GM18861 (cell line): ENCODE data around the gene DCST1.
A peak's percentile ranks its signal among the peaks of the same experiment; 100 is the strongest.
"Not testable (repeated sequence)": the region's sequence is repeated elsewhere in the genome, so short reads cannot be mapped to it uniquely, and the experiment has no call there.

Experiments
- ATAC-seq: cut with Tn5 transposase; IDR thresholded peaks from one replicate; pipeline ENCODE4 v1.9.1; 2021; ENCODE audit not compliant: unreplicated experiment

Gene DCST1

GRCh38 chr1:155033524-155033923, at the start of gene DCST1, which contains the start of gene DCST2:
Gene DCST1, plus strand, starts transcription at chr1:155033824. Its CDS starts 213 bp downstream, at chr1:155034037.
Gene DCST2, minus strand, starts transcription at chr1:155033781. Its CDS starts 80 bp downstream, at chr1:155033701.
- ATAC-seq, result no peak

- not testable (repeated sequence) for ATAC-seq
Measured at GRCh38 chr1:154986736-154987135, 46.9 kb upstream of the DCST1 start.

- no peak for ATAC-seq
Measured at GRCh38 chr1:154987326-154987725, 46.3 kb upstream of the DCST1 start.

GRCh38 chr1:154988058-154988954, 45.3 kb upstream of the DCST1 start:
- no peak for ATAC-seq

GRCh38 chr1:154989195-154989860, 44.3 kb upstream of the DCST1 start:
- ATAC-seq, result no peak

- ATAC-seq, result no peak
Measured at GRCh38 chr1:154990276-154990675, 43.3 kb upstream of the DCST1 start.

GRCh38 chr1:154992721-154993571, 40.7 kb upstream of the DCST1 start:
- no peak for ATAC-seq

- no peak for ATAC-seq
Measured at GRCh38 chr1:154993572-154994268, 39.9 kb upstream of the DCST1 start, which contains the start of gene LENEP. Gene LENEP, plus strand, starts transcription at chr1:154993586. Its CDS starts 22 bp downstream, at chr1:154993608.

- no peak for ATAC-seq
Measured at GRCh38 chr1:154994269-154994587, 39.4 kb upstream of the DCST1 start.

GRCh38 chr1:154994591-154994990, 39.0 kb upstream of the DCST1 start:
- no peak for ATAC-seq

- ATAC-seq, result not testable (repeated sequence)
Measured at GRCh38 chr1:154995301-154995983, 38.2 kb upstream of the DCST1 start.

- ATAC-seq, result no peak
Measured at GRCh38 chr1:154996966-154997701, 36.5 kb upstream of the DCST1 start.

GRCh38 chr1:154998201-154998780, 35.3 kb upstream of the DCST1 start:
- ATAC-seq, result no peak

GRCh38 chr1:154998818-154999570, 34.6 kb upstream of the DCST1 start:
- ATAC-seq, result no peak

GRCh38 chr1:154999571-155000410, 33.8 kb upstream of the DCST1 start:
- no peak for ATAC-seq

GRCh38 chr1:155000411-155000725, 33.3 kb upstream of the DCST1 start:
- no peak for ATAC-seq

- peak; percentile 33 for ATAC-seq
Measured at GRCh38 chr1:155000726-155001424, 32.7 kb upstream of the DCST1 start.
